ENCODE data around the gene KREMEN2.

DNA sequence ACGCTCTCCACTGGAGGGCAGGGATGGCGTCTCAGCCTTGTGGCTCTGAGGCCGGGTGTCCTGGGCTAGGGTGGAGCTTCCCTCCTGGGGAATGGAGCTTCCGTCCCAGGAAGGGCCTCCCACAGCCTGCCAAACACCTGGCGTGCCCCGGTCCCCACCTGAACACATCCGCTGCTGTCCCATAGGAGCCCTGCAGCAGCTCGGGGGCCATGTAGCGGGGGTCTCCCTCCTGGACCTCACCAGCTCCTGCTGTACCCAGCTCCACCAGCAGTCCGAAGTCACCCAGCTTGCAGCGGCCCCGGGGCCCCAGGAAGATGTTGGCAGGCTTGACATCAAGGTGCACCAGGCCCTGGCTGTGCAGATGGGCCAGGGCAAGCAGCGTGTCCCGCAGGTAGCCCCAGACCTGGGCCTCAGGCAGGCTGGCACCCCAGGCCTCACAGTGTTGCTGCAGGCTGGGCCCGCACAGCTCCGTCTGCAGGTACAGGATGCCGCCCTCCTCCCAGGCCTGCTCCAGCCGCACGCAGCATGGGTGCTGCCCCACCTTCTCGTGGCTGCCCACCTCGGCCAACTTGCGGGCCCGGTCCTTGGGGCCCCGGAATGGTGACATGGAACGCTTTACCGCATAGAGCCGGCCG is 11.2 kb downstream of the KREMEN2 start:
- TF ChIP-seq POLR2AphosphoS5 (IDR thresholded peaks at IDR 0.05): no peak
- TF ChIP-seq, protein P1, sequence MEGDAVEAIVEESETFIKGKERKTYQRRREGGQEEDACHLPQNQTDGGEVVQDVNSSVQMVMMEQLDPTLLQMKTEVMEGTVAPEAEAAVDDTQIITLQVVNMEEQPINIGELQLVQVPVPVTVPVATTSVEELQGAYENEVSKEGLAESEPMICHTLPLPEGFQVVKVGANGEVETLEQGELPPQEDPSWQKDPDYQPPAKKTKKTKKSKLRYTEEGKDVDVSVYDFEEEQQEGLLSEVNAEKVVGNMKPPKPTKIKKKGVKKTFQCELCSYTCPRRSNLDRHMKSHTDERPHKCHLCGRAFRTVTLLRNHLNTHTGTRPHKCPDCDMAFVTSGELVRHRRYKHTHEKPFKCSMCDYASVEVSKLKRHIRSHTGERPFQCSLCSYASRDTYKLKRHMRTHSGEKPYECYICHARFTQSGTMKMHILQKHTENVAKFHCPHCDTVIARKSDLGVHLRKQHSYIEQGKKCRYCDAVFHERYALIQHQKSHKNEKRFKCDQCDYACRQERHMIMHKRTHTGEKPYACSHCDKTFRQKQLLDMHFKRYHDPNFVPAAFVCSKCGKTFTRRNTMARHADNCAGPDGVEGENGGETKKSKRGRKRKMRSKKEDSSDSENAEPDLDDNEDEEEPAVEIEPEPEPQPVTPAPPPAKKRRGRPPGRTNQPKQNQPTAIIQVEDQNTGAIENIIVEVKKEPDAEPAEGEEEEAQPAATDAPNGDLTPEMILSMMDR (IDR thresholded peaks at IDR 0.05): no peak

Measured in prostate gland (tissue), 2 donors.